RWPE1 (cell line): ENCODE results near the gene DLGAP3.

ENCODE experiments used
- CTCF ChIA-PET: fragments of 350-600 bp; sonication (Branson Sonifier 250); formaldehyde crosslinking; extraction: SDS; loops from one replicate; lab custom pipeline; 2021; lab: Yijun Ruan, JAX
- POLR2A ChIA-PET: fragments of 400-600 bp; formaldehyde crosslinking; extraction: SDS; loops from one replicate; lab custom pipeline; 2020; ENCODE audit warnings: antibody characterized with exemption; ENCODE audit not compliant: low non-redundant PET; lab: Yijun Ruan, JAX
- DNase-seq: peaks from one replicate; pipeline ENCODE4 v3.0.0; 2012; ENCODE audit warnings: low spot score
- H3K27ac ChIP-seq: fragments of 450-650 bp; 2 replicates; pipeline ENCODE4 v1.5.1; 2017
- CTCF ChIP-seq: fragments of 450-650 bp; conservative IDR thresholded peaks from 2 replicates; pipeline ENCODE4 v1.5.1; 2017; ENCODE audit warnings: low read depth, mild to moderate bottlenecking

Gene DLGAP3

GRCh38 chr1:34924759-34925555 lies 4.5 kb downstream of the DLGAP3 start:
- DNase-seq = peak; percentile 87
- ChIA-PET CTCF (interaction anchor here (0.5 to 0.7 kb wide), 4 partner anchors 12 to 1708 kb away, joined by 3 to 4 read pairs (median 4); no protein-coding TSS in a partner anchor), POLR2A (no interaction called here)
- no peak for TF ChIP-seq CTCF
- H3K27ac ChIP-seq = no peak overlapping the region

GRCh38 chr1:34923490-34923889 lies 6.0 kb downstream of the DLGAP3 start:
- no peak overlapping the region for H3K27ac ChIP-seq
- DNase-seq = no peak
- TF ChIP-seq CTCF = no peak
- ChIA-PET CTCF (interaction anchor here (0.6 kb wide), 1 partner anchor 1247 kb away, joined by 3 read pairs; no protein-coding TSS in a partner anchor), POLR2A (no interaction called here)

- no peak overlapping the region for H3K27ac ChIP-seq
- ChIA-PET CTCF (interaction anchor here (0.5 kb wide), 1 partner anchor 1216 kb away, joined by 3 read pairs; no protein-coding TSS in a partner anchor), POLR2A (no interaction called here)
- no peak for DNase-seq
- TF ChIP-seq CTCF = no peak
These were observed 10.4 kb downstream of the DLGAP3 start for GRCh38 chr1:34918977-34919561.

GRCh38 chr1:34918386-34918976 lies 11.0 kb downstream of the DLGAP3 start:
- DNase-seq = no peak
- no peak overlapping the region for H3K27ac ChIP-seq
- ChIA-PET POLR2A (no interaction called here), CTCF (interaction anchor here (0.5 to 0.6 kb wide), 2 partner anchors 223 to 1215 kb away, joined by 3 read pairs; no protein-coding TSS in a partner anchor)
- TF ChIP-seq CTCF = no peak

- ChIA-PET CTCF (no interaction called here), POLR2A (no interaction called here)
- no peak for DNase-seq
- no peak for TF ChIP-seq CTCF
- H3K27ac ChIP-seq = no peak overlapping the region
These were observed 12.4 kb downstream of the DLGAP3 start for GRCh38 chr1:34917017-34917416.

- ChIA-PET POLR2A (no interaction called here), CTCF (no interaction called here)
- H3K27ac ChIP-seq = no peak overlapping the region
- TF ChIP-seq CTCF = no peak
- DNase-seq = no peak
These were observed 13.3 kb downstream of the DLGAP3 start for GRCh38 chr1:34916104-34916503.
